SIG-M5 treated with dmso at 0.1 percent for 504 hours (cell line): ENCODE data around the gene CCNL2.
"Not testable (repeated sequence)": the region's sequence is repeated elsewhere in the genome, so short reads cannot be mapped to it uniquely, and the experiment has no call there.

Experiments
- DNase-seq: peaks from one replicate; lab custom pipeline; 2025; ENCODE audit not compliant: unreplicated experiment; lab: John Stamatoyannopoulos, UW

CCNL2 gene

DNA sequence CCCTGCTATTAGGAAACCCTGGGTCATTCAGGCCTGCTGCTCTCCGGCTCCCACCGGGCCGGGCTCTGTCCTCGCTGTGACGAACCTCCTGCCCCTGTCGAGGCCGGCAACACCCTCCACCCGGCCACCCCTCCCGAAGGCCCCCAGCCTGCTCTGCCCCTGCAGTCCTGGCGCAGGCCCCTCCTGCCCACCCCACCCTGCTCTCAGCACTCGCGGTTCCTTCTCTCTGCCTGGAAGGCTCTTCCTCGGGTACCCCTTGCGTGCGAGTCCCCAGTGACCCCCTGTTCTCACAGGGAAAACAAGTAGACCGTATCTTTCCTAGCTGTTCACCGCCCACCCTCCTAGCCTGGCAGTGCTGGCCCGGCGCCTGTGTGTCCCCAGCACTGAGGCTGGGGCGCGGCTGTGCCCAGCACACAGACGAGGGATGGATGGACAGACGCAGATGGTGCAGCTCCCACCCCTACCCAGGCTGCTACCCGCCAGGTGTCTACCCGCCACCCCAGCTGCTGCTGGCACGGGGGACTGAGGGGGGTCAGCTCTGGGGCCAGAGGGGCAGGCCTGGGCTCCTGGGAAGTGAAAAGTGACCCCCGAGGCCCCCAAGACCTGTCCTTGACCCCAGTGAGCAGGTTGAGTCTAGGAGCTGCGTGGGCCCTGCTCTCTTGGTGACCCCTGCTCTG lies 33.3 kb upstream of the CCNL2 start:
- no peak for DNase-seq

DNA sequence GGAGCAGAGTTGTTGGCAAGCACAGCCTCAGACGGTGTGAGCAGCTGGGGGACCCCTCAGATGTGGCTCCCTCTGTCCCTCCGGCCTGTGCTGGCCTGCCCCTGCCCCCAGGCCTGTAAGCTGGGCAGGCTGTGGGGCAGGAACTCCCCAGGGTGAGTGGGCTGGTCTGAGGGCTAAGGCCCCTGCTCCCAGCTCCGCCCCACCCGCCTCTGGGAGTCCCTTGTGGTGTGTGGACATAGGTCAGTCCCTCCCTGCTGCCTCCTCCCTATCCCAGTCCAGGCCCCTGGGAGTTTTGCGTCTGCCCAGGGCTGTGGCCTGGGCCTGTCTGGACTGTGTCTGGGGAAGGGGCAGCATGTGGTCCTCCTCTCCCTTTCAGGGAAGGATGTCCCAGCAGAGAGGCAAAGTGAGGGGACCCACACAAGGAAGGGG lies 32.7 kb upstream of the CCNL2 start:
- no peak for DNase-seq

DNA sequence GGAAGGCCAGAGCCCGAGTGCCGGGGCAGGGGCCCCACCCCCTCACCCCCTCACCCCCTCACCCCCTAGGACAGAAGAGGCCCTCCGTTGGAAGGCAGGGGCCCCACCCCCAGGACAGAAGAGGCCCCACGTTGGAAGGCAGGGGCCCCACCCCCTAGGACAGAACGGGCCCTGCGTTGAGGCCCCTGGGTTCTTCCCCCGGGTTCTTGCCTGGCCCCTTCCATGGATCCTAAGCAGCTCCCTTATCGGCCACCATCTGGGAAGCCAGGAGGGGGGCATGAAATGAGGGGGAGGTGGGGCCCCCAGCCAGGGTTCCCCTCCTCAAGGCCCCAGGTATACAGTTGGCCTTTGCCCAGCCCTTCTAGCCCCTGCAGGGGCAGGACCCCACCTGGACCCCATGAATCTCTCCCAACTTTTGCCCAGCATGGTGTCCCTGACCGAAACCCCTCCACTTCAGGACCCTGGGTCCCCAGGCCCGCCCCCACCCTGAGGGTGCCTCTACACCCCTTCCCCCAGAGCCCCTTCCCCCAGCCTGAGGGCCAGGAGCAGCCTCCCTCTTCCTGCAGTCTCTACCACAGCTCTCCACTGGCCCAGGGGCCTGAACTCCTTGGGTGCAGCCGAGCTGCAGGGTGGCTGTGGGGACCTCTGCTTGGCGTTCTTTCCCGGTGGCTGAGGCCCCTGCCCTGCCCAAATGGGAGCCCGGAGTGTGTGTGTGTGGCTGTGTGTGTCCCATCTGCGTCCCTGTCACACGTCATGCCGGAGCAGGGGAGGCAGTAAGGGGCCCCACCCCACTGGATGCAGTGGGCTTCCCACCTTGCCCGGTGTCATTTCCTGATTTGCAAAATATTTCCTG lies 32.1 kb upstream of the CCNL2 start:
- no peak for DNase-seq

DNA sequence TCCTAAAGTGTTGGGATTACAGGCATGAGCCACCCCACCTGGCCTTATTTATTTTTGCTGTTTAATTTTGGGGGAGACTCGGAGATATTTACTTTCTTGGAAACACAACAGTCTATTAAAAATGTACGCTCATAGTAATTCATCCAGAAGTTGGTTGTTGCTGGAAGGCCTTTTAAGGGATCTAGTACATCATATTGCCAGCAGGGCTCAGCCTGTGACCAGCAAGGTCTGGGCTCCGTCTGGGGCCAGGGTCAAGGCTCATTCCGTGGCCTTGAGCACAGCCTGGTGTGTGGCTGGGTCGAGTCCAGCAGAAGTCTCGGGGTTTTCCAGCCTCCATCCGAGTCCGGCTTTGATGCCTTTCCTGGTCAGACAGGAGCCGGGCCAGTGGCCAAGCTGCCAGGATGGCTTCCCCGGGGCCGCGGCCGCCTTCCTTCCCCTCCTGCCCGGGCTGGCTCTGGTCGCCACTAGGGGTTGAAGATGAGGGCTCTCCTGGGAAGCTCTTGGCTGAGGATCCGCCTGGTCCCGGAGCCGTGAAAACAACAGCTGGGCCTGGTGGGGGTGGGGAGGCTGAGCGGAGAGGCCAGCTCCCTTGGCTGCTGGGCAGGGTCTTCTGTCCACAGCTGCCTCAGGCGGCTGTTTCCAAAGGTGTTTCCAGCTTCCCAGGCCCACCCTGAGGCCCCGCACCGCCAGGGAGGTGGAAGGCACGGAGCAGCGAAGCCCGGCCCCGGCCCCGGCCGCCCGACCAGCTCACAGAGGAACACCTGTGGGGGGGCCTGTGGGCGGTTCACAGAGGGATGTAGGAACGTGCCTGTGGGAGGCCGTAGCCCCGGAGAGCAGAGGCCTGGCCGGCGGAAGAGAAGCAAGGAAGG lies 31.2 kb upstream of the CCNL2 start:
- no peak for DNase-seq

DNA sequence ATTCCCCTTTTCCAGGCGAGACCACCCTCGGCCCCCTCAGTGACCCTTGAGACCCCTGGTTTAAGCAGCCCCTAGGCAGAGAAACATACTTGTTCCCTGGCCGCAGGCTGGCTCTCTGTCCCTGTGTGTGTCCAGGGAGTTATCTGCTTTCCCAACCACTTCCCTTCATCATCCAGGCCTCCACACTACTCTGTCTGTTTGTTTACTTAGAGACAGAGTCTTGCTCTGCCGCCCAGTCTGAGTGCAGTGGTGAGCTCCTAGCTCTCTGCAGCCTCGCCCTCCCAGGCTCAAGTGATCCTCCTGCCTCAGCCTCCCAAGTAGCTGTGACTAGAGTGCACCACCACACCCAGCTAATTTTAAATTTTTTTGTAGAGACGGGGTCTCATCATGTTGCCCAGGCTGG lies 30.5 kb upstream of the CCNL2 start:
- no peak for DNase-seq

DNA sequence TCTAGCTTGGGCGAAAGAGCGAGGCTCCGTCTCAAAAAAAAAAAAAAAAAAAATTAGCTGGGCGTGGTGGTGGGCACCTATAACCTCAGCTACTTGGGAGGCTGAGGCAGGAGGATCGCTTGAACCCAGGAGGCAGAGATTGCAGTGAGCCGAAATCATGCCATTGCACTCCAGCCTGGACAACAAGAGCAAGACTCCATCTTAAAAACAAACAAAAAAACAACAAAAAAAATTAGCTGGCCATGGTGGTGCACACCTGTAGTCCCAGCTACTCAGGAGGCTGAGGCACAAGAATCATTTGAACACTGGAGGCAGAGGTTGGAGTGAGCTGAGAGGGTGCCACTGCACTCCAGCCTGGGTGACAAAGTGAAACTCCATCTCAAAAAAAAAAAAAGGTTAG lies 29.8 kb upstream of the CCNL2 start:
- not testable (repeated sequence) for DNase-seq

DNA sequence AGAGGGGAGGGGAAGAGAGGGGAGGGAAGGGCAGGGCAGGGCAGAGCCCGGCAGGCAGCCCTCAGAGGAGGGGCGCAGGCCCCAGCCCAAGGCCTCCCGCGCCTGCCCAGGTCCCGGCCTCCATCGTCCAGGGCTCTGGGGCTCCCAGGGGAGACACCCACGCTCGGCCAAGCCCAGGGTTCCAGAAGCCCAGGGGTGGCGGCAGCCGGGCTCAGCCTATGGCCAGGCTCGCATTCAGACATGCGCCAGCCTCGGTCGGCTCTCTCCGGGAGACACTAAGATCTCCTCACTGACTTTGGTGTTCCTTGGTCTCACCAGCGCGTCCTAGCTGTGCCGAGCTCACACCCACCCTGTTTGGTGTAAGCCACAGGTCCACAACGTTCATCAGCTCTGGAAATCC lies 29.0 kb upstream of the CCNL2 start:
- no peak for DNase-seq

DNA sequence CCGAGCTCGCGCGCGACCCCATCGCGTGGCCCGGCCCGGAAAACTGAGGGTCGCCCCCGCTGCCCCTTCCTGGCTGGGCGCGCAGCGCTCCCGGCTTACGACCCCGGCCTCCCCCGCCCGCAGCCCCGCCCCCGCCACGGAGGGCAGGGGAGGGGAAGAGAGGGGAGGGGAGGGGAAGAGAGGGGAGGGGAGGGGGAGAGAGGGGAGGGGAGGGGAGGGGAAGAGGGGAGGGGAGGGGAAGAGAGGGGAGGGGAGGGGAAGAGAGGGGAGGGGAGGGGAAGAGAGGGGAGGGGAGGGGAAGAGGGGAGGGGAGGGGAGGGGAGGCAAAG lies 28.6 kb upstream of the CCNL2 start:
- no peak for DNase-seq

DNA sequence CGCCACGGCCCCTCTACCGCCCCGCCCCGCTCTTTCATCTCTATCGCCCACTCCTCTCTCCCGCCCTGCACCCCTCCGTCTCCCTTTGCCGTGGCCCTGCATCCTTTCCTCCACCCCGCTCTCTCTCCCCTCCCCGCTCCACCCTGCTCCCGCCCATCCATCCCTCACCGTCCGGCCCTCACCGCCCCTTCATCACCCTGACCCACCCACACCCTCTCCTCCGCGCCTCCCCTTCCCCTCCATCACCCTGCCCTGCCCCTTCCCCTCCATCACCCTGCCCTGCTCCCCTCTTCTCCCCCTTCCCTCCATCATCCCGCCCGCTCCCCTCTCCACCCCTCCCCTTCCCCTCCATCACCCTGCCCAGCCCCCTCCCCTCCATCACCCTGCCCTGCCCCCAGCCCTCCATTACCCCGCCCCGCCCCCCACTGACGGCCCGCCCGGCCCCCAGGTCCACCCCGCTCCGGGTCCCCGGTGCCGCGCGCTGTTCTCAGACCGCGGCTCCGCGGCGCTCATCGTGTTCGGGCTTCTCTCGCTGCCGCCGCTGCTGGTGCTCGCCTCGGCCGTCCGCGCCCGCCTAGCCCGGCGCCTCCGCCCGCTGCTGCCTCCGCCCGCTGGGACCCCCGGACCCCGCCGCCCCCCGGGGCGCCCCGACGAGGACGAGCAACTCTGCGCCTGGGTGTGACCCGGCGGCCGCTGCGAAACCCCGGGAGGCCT lies 28.1 kb upstream of the CCNL2 start:
- no peak for DNase-seq

DNA sequence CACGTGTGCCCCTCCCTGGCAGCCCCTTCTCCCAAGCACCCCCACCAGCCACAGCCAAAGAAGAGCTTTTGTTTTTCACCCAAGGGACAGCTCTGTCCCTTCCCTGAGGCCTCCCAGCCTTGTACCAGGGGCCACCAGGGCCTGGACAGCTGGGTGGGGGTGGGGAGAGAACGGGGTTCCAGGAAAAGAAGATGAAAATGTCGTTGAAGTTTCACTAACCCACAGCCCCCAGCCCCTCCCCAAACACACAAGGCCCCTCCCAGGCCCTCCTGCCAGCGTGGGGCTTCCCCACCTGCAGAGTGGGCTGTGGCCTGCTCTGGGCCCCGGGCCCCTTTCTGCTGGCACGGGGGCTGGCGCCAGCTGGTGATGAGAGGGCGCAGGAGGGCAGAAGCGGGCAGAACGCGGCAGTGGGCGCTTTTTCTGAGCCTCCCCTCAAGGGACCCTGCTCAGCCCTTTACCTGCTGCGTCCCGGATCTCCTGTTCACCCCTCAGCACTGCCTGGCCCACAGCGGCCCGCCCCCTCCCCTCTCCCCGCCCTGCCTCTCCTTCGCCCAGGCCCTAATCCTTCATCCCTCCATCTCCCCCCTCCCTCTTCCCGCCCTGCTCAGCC lies 27.5 kb upstream of the CCNL2 start:
- no peak for DNase-seq

DNA sequence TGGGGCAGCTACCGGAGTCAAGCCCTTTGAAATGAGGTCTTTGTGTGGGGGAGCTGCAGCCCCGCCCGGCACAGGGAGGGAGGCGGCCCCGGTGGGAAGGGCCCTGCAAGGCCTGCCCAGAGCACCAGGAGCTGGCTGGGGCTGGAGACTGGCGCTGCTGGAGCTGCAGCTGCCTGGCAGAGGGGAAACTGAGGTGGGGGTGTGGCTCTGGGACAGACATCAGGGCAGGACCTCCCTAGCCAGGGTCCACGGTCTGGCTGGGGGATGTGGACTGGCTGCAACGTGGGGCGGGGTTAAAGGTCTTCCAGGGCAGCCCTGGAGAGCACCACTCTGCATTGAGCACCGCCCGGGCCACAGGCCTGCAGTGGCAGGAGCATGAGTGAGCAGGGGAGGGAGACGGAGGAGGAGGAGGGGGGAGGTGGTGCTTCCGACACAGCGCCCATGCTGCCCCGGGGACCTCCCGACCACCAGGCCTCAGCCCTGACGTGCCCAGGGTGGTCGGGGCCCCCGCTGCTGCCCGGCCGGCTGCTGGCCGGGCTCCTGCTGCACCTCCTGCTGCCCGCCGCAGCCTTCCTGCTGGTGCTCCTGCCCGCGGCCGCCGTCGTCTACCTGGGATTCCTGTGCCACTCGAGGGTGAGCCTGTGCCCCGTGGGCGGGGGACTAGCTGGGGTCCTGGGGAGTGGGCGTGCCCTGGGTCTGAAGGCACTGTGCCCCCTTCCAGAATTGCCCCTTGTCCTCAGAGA lies 26.8 kb upstream of the CCNL2 start:
- DNase-seq = no peak

DNA sequence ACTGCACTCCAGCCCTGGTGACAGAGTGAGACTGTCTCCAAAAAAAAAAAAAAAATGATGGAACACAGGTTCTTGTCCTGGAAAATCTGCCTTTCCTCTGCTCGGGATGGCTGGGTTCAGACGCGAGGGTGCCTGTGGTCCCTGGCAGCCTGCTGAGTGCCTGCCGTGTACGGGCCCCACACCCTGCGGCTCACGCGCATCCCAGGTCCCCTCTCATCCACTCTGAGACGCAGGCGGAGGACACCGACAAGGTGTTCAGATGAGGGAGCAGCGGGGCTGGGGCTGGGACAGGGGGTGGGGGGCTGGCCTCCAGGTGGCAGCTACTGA lies 26.3 kb upstream of the CCNL2 start:
- DNase-seq = no peak

DNA sequence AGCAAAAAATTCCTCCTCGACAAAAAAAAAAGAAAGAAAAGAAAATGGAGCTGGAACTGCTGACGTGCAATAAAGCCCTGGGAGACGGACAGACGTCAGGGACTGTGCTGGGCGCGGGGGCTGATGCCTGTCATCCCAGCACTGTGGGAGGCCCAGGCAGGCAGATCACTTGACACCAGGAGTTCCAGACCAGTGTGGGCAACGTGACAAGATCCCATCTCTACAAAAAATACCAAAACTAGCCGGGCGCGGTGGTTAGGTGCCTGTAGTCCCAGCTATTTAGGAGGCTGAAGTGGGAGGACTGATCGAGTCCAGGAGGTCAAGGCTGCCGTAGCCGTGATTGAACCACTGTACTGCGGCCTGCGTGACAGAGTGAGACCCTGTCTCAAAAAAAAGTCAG lies 25.6 kb upstream of the CCNL2 start:
- DNase-seq = no peak

DNA sequence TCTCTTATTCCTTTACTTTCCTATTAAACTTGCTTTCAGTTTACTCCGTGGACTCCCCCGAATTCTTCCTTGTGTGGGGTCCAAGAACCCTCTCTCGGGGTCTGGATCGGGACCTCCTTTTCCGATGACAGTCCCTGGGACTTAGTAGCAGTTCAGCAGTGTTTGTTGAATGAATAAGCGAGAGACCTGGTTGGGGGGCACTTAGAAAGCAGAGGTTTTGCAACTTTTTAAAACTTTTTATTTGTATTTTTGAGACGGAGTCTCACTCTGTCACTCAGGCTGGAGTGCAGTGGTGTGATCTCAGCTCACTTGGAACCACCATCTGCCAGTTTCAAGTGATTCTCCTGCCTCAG lies 24.1 kb upstream of the CCNL2 start:
- DNase-seq = no peak

DNA sequence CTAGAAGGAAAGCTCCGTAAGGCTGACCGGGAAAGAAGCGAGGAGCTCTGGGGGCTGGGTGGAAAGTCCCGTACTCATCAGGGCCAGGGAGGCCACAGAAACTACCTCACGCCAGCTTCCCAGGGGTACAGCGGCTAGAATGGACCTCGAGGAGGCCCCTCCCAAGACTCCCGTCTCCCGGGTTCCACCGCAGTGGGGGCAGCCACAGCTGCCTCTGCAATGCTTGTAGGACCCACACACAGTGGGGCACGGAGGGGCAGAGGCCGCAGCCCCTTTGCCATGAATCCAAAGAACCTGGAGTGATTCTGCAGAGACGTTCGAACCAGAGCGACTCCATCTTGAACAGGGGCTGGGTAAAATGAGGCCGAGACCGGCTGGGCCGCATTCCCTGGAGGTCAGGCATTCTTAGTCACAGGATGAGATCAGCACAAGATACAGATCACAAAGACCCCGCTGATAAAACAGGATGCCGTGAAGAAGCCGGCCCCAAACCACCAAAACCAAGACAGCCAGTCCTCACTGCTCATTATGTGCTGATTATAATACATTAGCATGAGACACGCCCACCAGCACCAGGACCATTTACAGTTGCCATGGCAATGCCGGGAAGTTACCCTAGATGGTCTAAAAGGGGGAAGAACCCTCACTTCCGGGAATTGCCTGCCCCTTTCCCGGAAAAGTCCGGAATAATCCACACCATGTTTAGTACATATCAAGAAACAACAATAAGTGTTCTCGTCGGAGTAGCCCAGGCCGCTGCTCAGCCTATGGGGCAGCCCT lies 23.5 kb upstream of the CCNL2 start:
- no peak for DNase-seq

DNA sequence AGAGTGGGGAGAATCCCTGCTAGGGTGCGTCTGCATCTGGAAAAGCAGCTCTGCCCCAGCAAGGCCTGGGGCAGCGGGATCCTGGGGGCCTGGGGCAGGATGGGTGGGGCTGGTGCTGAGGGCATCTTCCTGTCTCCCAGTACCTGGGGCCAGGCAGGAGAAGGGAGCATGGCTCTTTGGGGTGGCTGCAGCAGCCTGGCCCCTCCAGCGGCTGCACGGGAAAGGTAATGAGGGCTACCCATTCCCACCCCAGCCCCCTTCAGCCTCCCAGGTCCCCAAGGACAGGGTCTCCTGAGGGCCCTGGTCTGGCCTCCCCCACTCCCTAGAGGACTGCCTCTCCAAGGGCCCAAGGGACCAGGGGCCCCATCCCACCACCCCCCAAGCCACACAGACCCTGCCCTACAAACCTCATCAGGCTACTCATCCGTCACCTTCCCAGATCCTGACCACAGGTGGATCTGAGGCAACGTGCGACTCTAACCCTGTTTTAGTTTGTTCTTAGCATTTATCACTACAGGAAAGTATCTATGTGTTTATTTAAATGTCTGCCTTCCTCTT lies 22.9 kb upstream of the CCNL2 start:
- no peak for DNase-seq

DNA sequence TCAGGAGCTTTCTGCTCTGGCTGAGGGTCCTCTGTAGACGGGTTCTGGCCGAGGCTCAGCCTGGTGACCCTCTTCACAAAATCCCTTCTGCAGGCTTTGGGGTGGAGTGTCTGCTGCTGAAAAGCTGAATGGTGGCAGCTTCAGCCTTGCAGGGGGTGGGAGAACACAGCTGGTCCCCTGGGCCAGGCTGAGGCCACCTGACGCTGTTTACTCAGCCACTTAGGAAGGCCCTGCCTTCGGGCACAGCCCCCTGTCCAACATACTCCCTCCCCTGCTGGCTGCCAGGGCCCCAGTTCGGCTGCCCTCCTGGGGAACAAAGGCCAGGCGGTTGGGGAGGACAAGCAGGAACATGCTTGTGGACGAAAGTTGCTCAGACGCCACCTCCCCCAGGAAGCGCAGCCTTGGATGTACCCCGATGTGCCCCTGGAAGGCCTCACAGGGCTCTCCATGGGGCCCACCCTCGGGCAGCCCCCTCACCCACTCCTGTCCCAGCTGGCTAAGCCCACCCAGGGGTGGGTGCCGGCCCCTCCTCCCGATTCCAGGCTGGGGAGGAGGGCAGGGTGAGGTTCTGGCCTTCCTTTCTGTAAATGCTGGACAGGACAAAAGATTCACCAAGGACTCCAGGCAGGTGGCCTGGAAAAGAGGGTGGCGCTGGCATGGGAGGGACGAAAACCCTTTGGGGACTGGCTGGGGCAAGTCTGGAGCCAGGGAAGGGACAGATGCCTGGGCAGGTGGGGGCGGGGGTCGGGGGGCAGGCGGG lies 22.2 kb upstream of the CCNL2 start, which contains the start of gene ANKRD65:
ANKRD65 (minus strand) TSS at position 130 of the 760 bp plus-strand sequence. CDS start 271 bp downstream, outside the sequence.
- DNase-seq = no peak

DNA sequence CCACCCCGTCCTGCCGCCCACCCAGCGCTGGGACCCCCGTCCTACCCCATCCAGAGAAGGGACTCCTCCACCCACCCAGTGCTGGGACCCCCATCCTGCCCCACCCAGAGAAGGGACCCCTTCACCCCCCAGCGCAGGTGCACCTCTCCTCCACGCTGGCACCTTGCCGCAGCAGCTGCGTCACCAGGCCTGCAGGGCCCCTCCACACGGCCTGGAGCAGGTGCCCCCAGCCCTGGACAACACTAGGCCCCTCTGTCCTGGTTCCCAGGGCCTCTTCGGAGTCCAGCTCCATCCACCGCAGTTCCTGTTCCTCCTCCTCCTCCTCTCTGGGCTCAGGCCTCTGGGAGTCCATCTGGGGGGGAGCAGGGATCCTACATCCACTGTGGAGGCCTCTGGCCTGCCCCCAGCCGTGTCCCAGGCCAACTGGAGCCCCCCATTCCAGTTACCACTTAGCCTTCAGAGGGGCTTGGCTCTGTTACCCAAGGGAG lies 21.6 kb upstream of the CCNL2 start:
- DNase-seq = no peak
